ENCODE data around the gene FGF22. TPM values are rescaled to one million over a fixed set of nuclear protein-coding genes. Genes with fewer than 3 reads are reported as not detected.

FGF22 gene
- total and polyA plus RNA-seq, 10 of the 15 experiments (the other 5 are each of a cell fraction or from before 2014, with no cell fraction given), result 0.05 TPM; not detected in 9

DNA sequence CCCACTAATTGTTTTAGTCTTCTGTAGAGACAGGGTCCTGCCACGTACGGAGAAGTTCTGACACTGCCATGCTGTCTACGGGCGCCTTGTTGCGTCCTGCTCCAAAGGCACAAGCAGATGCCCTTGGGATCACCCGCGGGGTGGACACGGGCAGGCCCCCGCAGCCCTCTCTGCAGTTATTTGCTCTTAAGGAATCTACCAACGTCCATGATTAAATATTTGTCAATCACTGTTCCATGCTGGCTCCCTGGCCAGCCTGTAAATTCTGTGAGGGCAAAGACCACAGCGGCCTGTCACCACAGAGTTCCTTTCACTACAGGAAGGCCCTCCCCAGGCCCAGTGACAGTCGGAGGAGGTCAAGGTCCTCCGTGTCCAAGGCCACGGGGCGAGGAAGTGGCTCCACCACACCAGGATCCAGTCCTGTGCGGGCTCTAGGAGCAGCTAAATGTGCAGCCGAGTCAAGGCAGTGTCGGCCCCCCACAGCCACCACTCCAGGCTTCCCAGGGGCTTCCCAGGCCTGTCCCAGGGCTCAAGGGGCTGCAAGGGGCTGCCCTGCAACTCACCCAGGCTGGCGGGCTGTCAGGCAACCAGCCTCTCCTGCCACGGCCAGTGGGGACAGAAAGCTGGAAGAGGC is 21.2 kb downstream of the FGF22 start:
- peaks cover 71% of the 10 kb centered on the region for H3K79me2 ChIP-seq (ENCODE audit: control insufficient read depth, insufficient read depth, low read length)
- no TSS peak for BruUV-seq (replicated peaks)
- FAIRE-seq, result peak; percentile 18
- POLR2A ChIA-PET, result interaction anchor here (0.7 to 1.6 kb wide), 4 partner anchors 20 to 73 kb away, joined by 3 to 6 read pairs (median 4); no protein-coding TSS in a partner anchor
- H3K9me3 ChIP-seq (replicated peaks; ENCODE audit: control insufficient read depth, insufficient read depth, low read length), result no peaks in the 10 kb centered on the region
- ATAC-seq, result peak; percentile 2
- H3K4me1 ChIP-seq (ENCODE audit: control insufficient read depth, insufficient read depth, low read length), result peaks cover 19% of the 10 kb centered on the region
- in situ Hi-C loops (cut with MboI) (no loop called here), intact Hi-C loops (cut with micrococcal nuclease; ENCODE audit: unreplicated experiment) (no loop called here)
- 0% methylated on average over 19 of the region's 20 CpGs for WGBS (ENCODE audit: insufficient coverage, insufficient replicate concordance, low lambda C conversion rate, missing lambda C conversion rate)
- TF ChIP-seq, protein P1, sequence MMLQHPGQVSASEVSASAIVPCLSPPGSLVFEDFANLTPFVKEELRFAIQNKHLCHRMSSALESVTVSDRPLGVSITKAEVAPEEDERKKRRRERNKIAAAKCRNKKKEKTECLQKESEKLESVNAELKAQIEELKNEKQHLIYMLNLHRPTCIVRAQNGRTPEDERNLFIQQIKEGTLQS (IDR thresholded peaks at IDR 0.05; ENCODE audit: borderline replicate concordance, extremely low read depth, low read depth, low read length), result no peak
- TF ChIP-seq RUNX3 (IDR thresholded peaks at IDR 0.05; ENCODE audit: low read length) (no peak), DPF2 (IDR thresholded peaks at IDR 0.05) (0 out of 2 replicates have a peak, but pooled peaks have one; percentile 23), PKNOX1 (IDR thresholded peaks at IDR 0.05) (no peak), PRDM15 (CRISPR knock-in tag; IDR thresholded peaks at IDR 0.05) (no peak), BCL11A (IDR thresholded peaks at IDR 0.05; ENCODE audit: low read depth, low read length) (no peak)
- H4K20me1 ChIP-seq (ENCODE audit: control insufficient read depth, insufficient read depth), result peaks cover 12% of the 10 kb centered on the region
- peak overlapping the region; percentile 98 for H3K4me2 ChIP-seq (ENCODE audit: control insufficient read depth, insufficient read depth)
- CTCF ChIA-PET, result interaction anchor here (0.8 to 1.0 kb wide), 2 partner anchors 18 to 305 kb away, joined by 3 to 4 read pairs; no protein-coding TSS in a partner anchor
- H3K27me3 ChIP-seq (replicated peaks in 1 of 2; ENCODE audit: control insufficient read depth in 2 of 2, insufficient read depth in 2 of 2, low read length in 1 of 2), result no peaks in the 10 kb centered on the region
- RAD21 ChIA-PET (ENCODE audit: unreplicated experiment), result interaction anchor here (1.1 kb wide), 1 partner anchor 73 kb away, joined by 4 read pairs; no protein-coding TSS in a partner anchor
- SMC1A ChIA-PET (ENCODE audit: uncharacterized antibody, unreplicated experiment), result interaction anchor here (0.7 to 0.9 kb wide), 2 partner anchors 28 to 86 kb away, joined by 3 read pairs; no protein-coding TSS in a partner anchor
- DNase-seq (ENCODE audit: low read depth, low spot score), result no peak
- H3K4me3 ChIP-seq, result peak overlapping the region; percentile 98
- peaks cover 0 to 22% of the 10 kb centered on the region in 2 experiments; a peak in 3 of 4 replicates for H3K36me3 ChIP-seq (ENCODE audit: control insufficient read depth in 2 of 2, insufficient read depth in 2 of 2, low read length in 1 of 2)
- H3K27ac ChIP-seq (ENCODE audit: control insufficient read depth, insufficient read depth), result peak overlapping the region; percentile 90
- peak overlapping the region; percentile 95 for H3K9ac ChIP-seq (ENCODE audit: control insufficient read depth, insufficient read depth, low read length)
- H2AFZ ChIP-seq (ENCODE audit: control insufficient read depth, low read depth, low read length), result no peak overlapping the region

All from GM12878 (cell line).